ENCODE measurements around the gene B3GALT2. TPM values are rescaled to one million over a fixed set of nuclear protein-coding genes. Genes with fewer than 3 reads are reported as not detected.
"Not testable (repeated sequence)": the region's sequence is repeated elsewhere in the genome, so short reads cannot be mapped to it uniquely, and the experiment has no call there.

Gene B3GALT2, protein sequence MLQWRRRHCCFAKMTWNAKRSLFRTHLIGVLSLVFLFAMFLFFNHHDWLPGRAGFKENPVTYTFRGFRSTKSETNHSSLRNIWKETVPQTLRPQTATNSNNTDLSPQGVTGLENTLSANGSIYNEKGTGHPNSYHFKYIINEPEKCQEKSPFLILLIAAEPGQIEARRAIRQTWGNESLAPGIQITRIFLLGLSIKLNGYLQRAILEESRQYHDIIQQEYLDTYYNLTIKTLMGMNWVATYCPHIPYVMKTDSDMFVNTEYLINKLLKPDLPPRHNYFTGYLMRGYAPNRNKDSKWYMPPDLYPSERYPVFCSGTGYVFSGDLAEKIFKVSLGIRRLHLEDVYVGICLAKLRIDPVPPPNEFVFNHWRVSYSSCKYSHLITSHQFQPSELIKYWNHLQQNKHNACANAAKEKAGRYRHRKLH
- 0.50 TPM for polyA plus RNA-seq (2013, experiment 1 of 2)
- polyA plus RNA-seq (2013, experiment 2 of 2): 0.76 TPM

DNA sequence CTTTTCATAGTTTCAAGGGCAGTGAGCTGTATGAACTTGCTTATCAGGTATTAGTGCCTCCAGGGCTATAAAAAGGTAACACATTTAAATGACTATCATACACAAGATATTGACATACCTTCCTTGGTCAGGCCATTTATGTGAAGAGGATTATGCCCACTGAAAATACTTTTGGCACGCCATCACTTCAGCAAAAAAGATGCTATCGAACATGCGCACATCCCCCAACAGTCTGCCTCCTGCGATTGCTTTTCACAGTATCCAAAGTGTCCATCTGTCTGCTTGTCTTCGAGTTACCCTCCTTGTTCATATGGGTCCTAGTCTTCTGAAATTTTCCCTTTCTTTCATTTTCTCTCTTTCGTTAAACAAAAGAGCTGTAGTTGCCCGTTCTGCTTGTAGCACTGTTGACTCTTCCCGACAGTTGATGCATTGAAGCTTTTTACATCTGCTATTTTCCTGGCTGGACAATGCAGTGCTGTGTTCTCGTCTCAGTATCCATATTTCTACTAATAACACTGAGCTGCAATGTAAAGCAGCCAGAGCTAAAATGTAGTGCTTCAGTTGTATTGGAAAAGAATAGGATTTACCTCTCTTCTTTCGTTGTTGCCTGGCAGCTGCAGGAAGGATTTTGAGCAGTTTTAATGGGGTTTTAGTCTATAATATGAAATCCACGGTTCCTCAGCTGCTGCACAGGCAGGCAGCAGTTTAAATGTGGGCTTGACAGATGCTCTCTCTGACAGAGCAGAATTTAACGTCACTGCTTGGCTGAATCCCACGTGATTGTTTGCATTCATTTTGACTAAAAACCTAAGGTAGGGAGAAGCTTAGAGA is at the start of gene B3GALT2:
Gene B3GALT2, minus strand, starts transcription at position 713 of the 831 bp plus-strand sequence. CDS start 5,051 bp downstream, outside the sequence.
- 83% methylated on average over 13 of the region's 13 CpGs for WGBS
- no peaks in the 10 kb centered on the region for H3K36me3 ChIP-seq (ENCODE audit: insufficient read depth, low read length)
- no peak within 1 kb of the TSS for H3K27ac ChIP-seq (ENCODE audit: low read depth, low read length)

DNA sequence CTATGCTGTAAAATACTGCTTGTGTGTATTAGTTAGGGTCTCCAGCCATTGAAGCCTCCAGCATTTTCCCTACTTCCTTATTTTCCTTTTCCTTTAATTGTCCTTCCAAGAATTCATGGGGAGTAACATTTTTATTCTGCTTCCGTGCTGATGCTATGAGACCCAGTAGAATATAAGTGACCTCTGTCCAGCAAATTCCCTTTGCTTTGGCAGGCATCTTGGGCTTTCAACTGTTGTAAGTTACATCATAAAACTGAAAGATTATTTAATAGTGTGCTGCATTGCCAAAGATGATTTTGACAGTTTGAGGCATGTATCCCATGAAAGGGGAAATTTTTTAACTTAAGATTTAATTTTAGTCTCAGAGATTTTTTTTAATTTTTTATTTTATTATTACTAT is 48.1 kb upstream of the B3GALT2 start:
- H3K4me1 ChIP-seq (ENCODE audit: insufficient read depth, low read length): no peaks in the 10 kb centered on the region
- WGBS: 100% methylated on average over 1 of the region's 1 CpG
- no peaks in the 10 kb centered on the region for H3K27me3 ChIP-seq (ENCODE audit: insufficient read depth, low read length)
- no peak overlapping the region for H3K9ac ChIP-seq (ENCODE audit: low read depth, low read length)
- H3K36me3 ChIP-seq (ENCODE audit: insufficient read depth, low read length): peaks cover 43% of the 10 kb centered on the region
- no peak overlapping the region for H3K4me3 ChIP-seq (ENCODE audit: low read length)
- H3K27ac ChIP-seq (ENCODE audit: low read depth, low read length): no peak overlapping the region
- no peaks in the 10 kb centered on the region for H3K9me3 ChIP-seq (ENCODE audit: insufficient read depth, low read depth, low read length)

More for the DNA sequence above, at the start of gene B3GALT2:
- Histone ChIP-seq H3K4me3 (ENCODE audit: low read length) (no peak within 1 kb of the TSS), H3K9ac (ENCODE audit: low read depth, low read length) (no peak within 1 kb of the TSS; the same call in 1 of the 2 replicates), H3K4me1 (ENCODE audit: insufficient read depth, low read length) (peaks cover 13% of the 10 kb centered on the region), H3K9me3 (ENCODE audit: insufficient read depth, low read depth, low read length) (0 out of 2 replicates have a peak, but pooled peaks cover under 1% of the 10 kb centered on the region), H3K27me3 (ENCODE audit: insufficient read depth, low read length) (no peaks in the 10 kb centered on the region)

DNA sequence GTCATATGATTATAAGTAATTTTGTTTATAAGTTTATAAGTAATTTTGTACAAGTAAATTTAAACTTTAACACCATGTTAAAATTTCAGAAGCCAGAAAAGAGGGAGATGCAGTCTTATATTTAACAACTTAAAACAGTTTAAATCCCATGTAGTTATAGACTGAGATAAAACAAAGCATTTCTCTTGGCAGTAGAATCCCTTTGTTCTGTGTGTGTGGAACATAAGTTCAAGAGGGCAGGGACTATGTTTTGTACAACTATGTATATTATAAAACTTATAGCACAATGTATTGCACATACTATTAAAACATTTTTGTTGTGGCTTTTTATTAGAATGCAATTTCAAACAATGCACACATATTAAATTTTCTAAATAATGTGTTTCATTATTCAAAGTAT is 44.7 kb upstream of the B3GALT2 start:
- peaks cover 28% of the 10 kb centered on the region for H3K36me3 ChIP-seq (ENCODE audit: insufficient read depth, low read length)
- H3K4me1 ChIP-seq (ENCODE audit: insufficient read depth, low read length); H3K4me3 ChIP-seq (ENCODE audit: low read length); H3K27me3 ChIP-seq (ENCODE audit: insufficient read depth, low read length); H3K27ac ChIP-seq (ENCODE audit: low read depth, low read length); H3K9me3 ChIP-seq (ENCODE audit: insufficient read depth, low read depth, low read length); H3K9ac ChIP-seq (ENCODE audit: low read depth, low read length): not testable (repeated sequence)

DNA sequence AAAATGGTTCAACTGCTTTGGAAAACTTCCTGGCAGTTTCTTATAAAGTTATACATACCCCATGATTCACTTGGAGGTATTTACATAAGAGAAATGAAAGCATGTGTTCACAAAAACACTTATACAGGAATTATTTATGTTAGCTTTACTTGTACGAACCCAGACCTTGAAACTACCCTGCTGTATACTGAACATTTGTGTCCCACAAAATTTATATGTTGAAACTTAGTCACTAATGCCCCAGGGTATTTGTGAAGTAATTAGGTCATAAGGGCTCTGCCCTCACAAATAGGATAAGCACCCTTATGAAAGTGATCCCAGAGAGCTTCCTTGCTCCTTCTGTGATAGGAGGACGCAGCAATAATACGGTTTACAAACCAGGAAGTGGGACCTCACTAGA is 42.7 kb upstream of the B3GALT2 start:
- 95% methylated on average over 2 of the region's 3 CpGs for WGBS
- no peak overlapping the region for H3K9ac ChIP-seq (ENCODE audit: low read depth, low read length)
- no peaks in the 10 kb centered on the region for H3K4me1 ChIP-seq (ENCODE audit: insufficient read depth, low read length)
- H3K9me3 ChIP-seq (ENCODE audit: insufficient read depth, low read depth, low read length): no peaks in the 10 kb centered on the region
- H3K36me3 ChIP-seq (ENCODE audit: insufficient read depth, low read length): peaks cover 19% of the 10 kb centered on the region
- H3K27ac ChIP-seq (ENCODE audit: low read depth, low read length): no peak overlapping the region
- no peaks in the 10 kb centered on the region for H3K27me3 ChIP-seq (ENCODE audit: insufficient read depth, low read length)
- no peak overlapping the region for H3K4me3 ChIP-seq (ENCODE audit: low read length)

DNA sequence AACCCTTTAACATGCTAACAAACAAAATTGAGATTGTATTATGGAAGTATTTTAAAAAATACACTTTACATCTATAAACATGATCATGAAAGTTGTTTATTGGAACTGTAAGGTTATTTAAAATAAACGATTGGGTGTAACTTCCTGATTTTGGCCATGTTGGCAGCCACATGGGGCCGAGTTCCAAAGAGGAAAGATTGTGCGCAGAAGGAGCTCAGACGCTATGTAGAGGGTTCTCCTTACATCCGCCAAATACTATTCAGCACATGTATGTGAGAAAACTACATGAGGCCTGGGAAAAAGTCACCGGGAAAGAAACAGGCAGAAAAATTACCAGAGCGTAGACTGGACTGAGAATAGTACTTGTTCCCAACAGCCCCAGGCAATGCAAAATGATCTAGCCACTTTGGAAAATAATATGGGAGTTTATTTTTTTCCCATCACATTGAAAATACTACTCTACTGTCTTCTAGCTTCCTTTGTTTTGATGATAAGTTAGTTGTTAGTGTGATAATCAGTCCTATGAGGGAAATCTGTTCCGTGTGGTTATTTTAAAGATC is 35.7 kb upstream of the B3GALT2 start:
- Histone ChIP-seq H3K27ac (ENCODE audit: low read depth, low read length) (no peak overlapping the region), H3K36me3 (ENCODE audit: insufficient read depth, low read length) (peaks cover 23% of the 10 kb centered on the region), H3K4me3 (ENCODE audit: low read length) (no peak overlapping the region), H3K27me3 (ENCODE audit: insufficient read depth, low read length) (no peaks in the 10 kb centered on the region), H3K9ac (ENCODE audit: low read depth, low read length) (no peak overlapping the region), H3K9me3 (ENCODE audit: insufficient read depth, low read depth, low read length) (no peaks in the 10 kb centered on the region), H3K4me1 (ENCODE audit: insufficient read depth, low read length) (peaks cover 24% of the 10 kb centered on the region)
- WGBS: 93% methylated on average over 8 of the region's 8 CpGs

DNA sequence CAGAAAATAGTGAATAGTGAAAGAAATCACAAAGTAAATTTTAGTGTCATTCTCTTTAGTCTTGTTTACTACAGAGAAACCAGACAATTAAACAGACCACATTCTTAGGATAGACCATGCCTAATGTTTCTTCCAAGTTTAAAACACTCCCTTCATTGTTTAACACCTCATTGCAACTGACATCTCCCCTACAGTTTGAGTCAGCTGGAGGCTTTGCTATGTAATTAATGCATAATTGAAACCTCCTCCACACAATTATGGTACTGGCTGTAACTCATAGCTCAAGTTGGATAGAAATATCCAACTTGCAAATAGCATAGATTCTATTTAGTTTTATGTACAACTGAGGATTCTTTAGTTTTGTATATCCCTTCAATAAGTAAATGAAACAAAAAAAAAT is 35.2 kb upstream of the B3GALT2 start:
- H3K4me3 ChIP-seq (ENCODE audit: low read length): no peak overlapping the region
- H3K4me1 ChIP-seq (ENCODE audit: insufficient read depth, low read length): peaks cover 29% of the 10 kb centered on the region
- no peaks in the 10 kb centered on the region for H3K27me3 ChIP-seq (ENCODE audit: insufficient read depth, low read length)
- H3K9me3 ChIP-seq (ENCODE audit: insufficient read depth, low read depth, low read length): no peaks in the 10 kb centered on the region
- H3K27ac ChIP-seq (ENCODE audit: low read depth, low read length): no peak overlapping the region
- no peak overlapping the region for H3K9ac ChIP-seq (ENCODE audit: low read depth, low read length)
- H3K36me3 ChIP-seq (ENCODE audit: insufficient read depth, low read length): peaks cover 23% of the 10 kb centered on the region

DNA sequence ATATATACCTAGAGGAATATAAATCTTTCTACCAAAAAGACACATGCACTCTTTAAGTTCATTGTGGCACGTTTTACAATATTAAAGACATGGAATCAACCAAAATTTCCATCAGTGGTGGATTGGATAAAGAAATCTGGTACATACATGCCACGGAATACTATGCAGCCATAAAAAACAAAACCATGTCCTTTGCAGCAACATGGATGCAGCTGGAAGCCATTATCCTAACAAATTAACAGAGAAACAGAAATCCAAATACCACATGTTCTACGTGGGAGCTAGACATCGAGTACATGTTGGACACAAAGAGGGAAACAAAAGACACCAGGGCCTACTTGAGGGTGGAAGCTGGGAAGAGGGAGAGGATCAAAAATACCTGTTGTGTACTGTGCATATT is 33.0 kb upstream of the B3GALT2 start:
- Histone ChIP-seq H3K36me3 (ENCODE audit: insufficient read depth, low read length) (peaks cover 34% of the 10 kb centered on the region), H3K4me1 (ENCODE audit: insufficient read depth, low read length) (peaks cover 35% of the 10 kb centered on the region), H3K9me3 (ENCODE audit: insufficient read depth, low read depth, low read length) (no peaks in the 10 kb centered on the region), H3K4me3 (ENCODE audit: low read length) (no peak overlapping the region), H3K27me3 (ENCODE audit: insufficient read depth, low read length) (no peaks in the 10 kb centered on the region), H3K9ac (ENCODE audit: low read depth, low read length) (no peak overlapping the region), H3K27ac (ENCODE audit: low read depth, low read length) (no peak overlapping the region)
- 98% methylated on average over 4 of the region's 4 CpGs for WGBS

DNA sequence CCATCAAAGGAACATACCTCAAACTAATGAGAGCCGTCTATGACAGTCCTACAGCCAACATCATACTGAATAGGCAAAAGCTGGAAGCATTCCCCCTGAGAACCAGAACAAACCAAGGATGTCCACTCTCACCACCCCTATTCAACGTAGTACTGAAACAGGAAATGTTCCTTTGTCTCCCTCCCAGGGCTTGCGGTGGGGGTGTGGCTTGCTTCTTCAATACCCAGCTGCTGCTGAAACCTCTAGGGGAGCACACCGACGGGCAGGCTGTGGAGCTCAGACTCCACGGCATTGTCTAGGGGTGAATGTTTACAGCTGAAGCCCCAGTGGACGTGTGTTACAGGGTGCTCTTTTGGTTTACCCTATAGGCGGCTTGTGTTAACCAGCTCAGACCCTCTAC is 30.5 kb upstream of the B3GALT2 start:
- 72% methylated on average over 8 of the region's 8 CpGs for WGBS
- no peak overlapping the region for H3K9ac ChIP-seq (ENCODE audit: low read depth, low read length)
- peaks cover 29% of the 10 kb centered on the region for H3K4me1 ChIP-seq (ENCODE audit: insufficient read depth, low read length)
- no peaks in the 10 kb centered on the region for H3K9me3 ChIP-seq (ENCODE audit: insufficient read depth, low read depth, low read length)
- H3K36me3 ChIP-seq (ENCODE audit: insufficient read depth, low read length): peaks cover 51% of the 10 kb centered on the region
- no peak overlapping the region for H3K4me3 ChIP-seq (ENCODE audit: low read length)
- no peaks in the 10 kb centered on the region for H3K27me3 ChIP-seq (ENCODE audit: insufficient read depth, low read length)
- H3K27ac ChIP-seq (ENCODE audit: low read depth, low read length): no peak overlapping the region

DNA sequence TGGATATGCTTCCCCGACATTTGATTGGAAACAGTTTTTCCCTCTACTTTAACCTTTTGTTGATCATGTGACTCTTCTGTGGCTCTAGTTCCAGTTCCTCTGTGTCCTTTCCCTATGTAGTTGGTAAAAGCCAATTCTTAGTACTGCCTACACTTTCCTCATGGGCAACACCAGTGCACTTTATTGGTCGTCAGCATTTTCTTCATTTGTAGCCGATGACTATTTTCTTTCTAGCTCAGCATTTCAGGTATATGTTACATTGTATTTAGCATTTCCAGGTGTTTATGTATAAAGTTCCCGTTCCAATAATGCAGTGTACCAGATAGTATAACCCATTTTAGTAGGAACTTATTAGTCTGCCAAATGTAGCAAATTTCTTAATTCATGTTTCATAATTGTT is 27.6 kb upstream of the B3GALT2 start:
- H3K27ac ChIP-seq (ENCODE audit: low read depth, low read length): no peak overlapping the region
- 90% methylated on average over 3 of the region's 4 CpGs for WGBS
- H3K9me3 ChIP-seq (ENCODE audit: insufficient read depth, low read depth, low read length): no peaks in the 10 kb centered on the region
- H3K4me3 ChIP-seq (ENCODE audit: low read length): no peak overlapping the region
- no peaks in the 10 kb centered on the region for H3K27me3 ChIP-seq (ENCODE audit: insufficient read depth, low read length)
- H3K4me1 ChIP-seq (ENCODE audit: insufficient read depth, low read length): peaks cover 15% of the 10 kb centered on the region
- H3K36me3 ChIP-seq (ENCODE audit: insufficient read depth, low read length): peaks cover 56% of the 10 kb centered on the region
- H3K9ac ChIP-seq (ENCODE audit: low read depth, low read length): no peak overlapping the region

DNA sequence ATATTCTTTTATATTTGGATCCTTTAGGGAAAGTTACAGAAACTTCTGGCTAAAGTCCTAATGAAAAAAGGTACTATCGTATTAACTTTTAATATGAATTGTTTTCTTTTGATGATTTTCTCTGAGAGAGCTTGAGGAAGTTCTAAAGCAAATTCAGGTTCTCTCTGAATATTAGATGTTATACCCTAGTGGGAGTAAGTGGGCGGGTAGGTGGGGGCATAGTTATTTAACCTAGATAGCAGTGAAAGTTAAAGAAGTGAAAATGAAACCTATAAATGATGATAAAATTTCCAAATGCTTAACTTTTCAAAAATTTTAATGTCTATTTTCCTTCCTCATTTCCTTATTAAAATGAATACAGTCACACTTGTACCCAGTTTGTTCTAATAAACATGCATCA is 26.2 kb upstream of the B3GALT2 start:
- Histone ChIP-seq H3K9me3 (ENCODE audit: insufficient read depth, low read depth, low read length) (no peaks in the 10 kb centered on the region), H3K4me1 (ENCODE audit: insufficient read depth, low read length) (peaks cover 15% of the 10 kb centered on the region), H3K27me3 (ENCODE audit: insufficient read depth, low read length) (no peaks in the 10 kb centered on the region), H3K4me3 (ENCODE audit: low read length) (no peak overlapping the region), H3K9ac (ENCODE audit: low read depth, low read length) (no peak overlapping the region), H3K36me3 (ENCODE audit: insufficient read depth, low read length) (peaks cover 44% of the 10 kb centered on the region), H3K27ac (ENCODE audit: low read depth, low read length) (no peak overlapping the region)
- 95% methylated on average over 2 of the region's 2 CpGs for WGBS

DNA sequence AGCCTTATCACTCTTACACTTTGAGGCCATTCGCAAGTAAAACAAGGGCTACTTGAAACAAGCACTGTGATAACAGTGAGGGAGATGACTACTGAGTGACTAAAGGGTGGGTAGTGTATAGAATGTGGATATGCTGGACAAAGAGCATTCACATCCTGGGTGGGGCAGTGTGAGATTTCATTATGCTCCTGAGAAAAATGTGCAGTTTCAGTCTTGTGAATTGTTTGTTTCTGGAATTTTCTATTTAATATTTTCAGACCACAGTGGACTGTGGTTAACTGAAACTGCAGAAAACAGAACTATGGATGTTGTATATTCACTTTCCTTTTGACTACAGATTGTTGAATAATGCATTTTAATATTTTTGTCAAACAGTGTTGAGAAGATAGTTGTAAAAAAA is 25.1 kb upstream of the B3GALT2 start:
- 84% methylated on average over 1 of the region's 1 CpG for WGBS
- peaks cover 54% of the 10 kb centered on the region for H3K36me3 ChIP-seq (ENCODE audit: insufficient read depth, low read length)
- H3K9ac ChIP-seq (ENCODE audit: low read depth, low read length): no peak overlapping the region
- no peak overlapping the region for H3K27ac ChIP-seq (ENCODE audit: low read depth, low read length)
- no peaks in the 10 kb centered on the region for H3K27me3 ChIP-seq (ENCODE audit: insufficient read depth, low read length)
- peaks cover 5% of the 10 kb centered on the region; the same call in 1 of the 2 replicates for H3K9me3 ChIP-seq (ENCODE audit: insufficient read depth, low read depth, low read length)
- H3K4me3 ChIP-seq (ENCODE audit: low read length): no peak overlapping the region
- peaks cover 6% of the 10 kb centered on the region for H3K4me1 ChIP-seq (ENCODE audit: insufficient read depth, low read length)
